Measurements from ENCODE around the gene SHC3. TPM values are rescaled to one million over a fixed set of nuclear protein-coding genes. Genes with fewer than 3 reads are reported as not detected.

SHC3 gene
- total RNA-seq, 4 donors from 2014 or later = 1.1 to 4.7 (median 2.5) TPM

- no peak for TF ChIP-seq CTCF (IDR thresholded peaks at IDR 0.05; ENCODE audit: low read depth)
These were observed 105.2 kb downstream of the SHC3 start for GRCh38 chr9:89073397-89073796.

GRCh38 chr9:89071591-89071990 is 107.0 kb downstream of the SHC3 start:
- TF ChIP-seq CTCF (IDR thresholded peaks at IDR 0.05; ENCODE audit: low read depth) = no peak

GRCh38 chr9:89066835-89067234 is 111.8 kb downstream of the SHC3 start:
- TF ChIP-seq CTCF (IDR thresholded peaks at IDR 0.05; ENCODE audit: low read depth) = no peak

GRCh38 chr9:89065921-89066320 is 112.7 kb downstream of the SHC3 start:
- TF ChIP-seq CTCF (IDR thresholded peaks at IDR 0.05; ENCODE audit: low read depth) = no peak

GRCh38 chr9:89060790-89061189 is 117.8 kb downstream of the SHC3 start:
- no peak for TF ChIP-seq CTCF (IDR thresholded peaks at IDR 0.05; ENCODE audit: low read depth)

- TF ChIP-seq CTCF (IDR thresholded peaks at IDR 0.05; ENCODE audit: low read depth) = no peak
These were observed 118.6 kb downstream of the SHC3 start for GRCh38 chr9:89059925-89060506.

GRCh38 chr9:89058906-89059305 is 119.7 kb downstream of the SHC3 start:
- no peak for TF ChIP-seq CTCF (IDR thresholded peaks at IDR 0.05; ENCODE audit: low read depth)
